ENCODE measurements around the gene CFAP126. TPM values are rescaled to one million over a fixed set of nuclear protein-coding genes. Genes with fewer than 3 reads are reported as not detected.

Gene CFAP126
- total and polyA plus RNA-seq, 2 of the 13 experiments (the other 11 are each of a cell fraction or from before 2014, with no cell fraction given): not detected

- TF ChIP-seq HINFP (CRISPR knock-in tag; IDR thresholded peaks at IDR 0.05; ENCODE audit: low read depth) (no peak), XRCC5 (optimal IDR thresholded peaks at IDR 0.05; ENCODE audit: low read length) (no peak), ZNF407 (CRISPR knock-in tag; IDR thresholded peaks at IDR 0.05; ENCODE audit: not compliant biosample characterization) (peak; percentile 11), ZNF543 (CRISPR knock-in tag; IDR thresholded peaks at IDR 0.05) (no peak), DRAP1 (CRISPR knock-in tag; IDR thresholded peaks at IDR 0.05) (no peak), IRX3 (CRISPR knock-in tag; IDR thresholded peaks at IDR 0.05; ENCODE audit: borderline replicate concordance, low read depth) (0 out of 2 replicates have a peak, but pooled peaks have one; percentile 14), ATF4 (CRISPR knock-in tag; IDR thresholded peaks at IDR 0.05) (no peak), ZNF20 (CRISPR knock-in tag; IDR thresholded peaks at IDR 0.05) (no peak), SIN3A (IDR thresholded peaks at IDR 0.05; ENCODE audit: borderline replicate concordance, low read depth, low read length) (0 out of 2 replicates have a peak, but pooled peaks have one; percentile 50), NFKB2 (CRISPR knock-in tag; IDR thresholded peaks at IDR 0.05; ENCODE audit: borderline replicate concordance) (peak; percentile 18; the same call in 1 of the 2 replicates), ATRX (CRISPR knock-in tag; IDR thresholded peaks at IDR 0.05; ENCODE audit: borderline replicate concordance) (no peak), MXI1 (IDR thresholded peaks at IDR 0.05; ENCODE audit: borderline replicate concordance, low read depth, low read length) (peak; percentile 1; the same call in 1 of the 3 replicates), SP2 (CRISPR knock-in tag; IDR thresholded peaks at IDR 0.05) (no peak), ZBTB20 (CRISPR knock-in tag; IDR thresholded peaks at IDR 0.05; ENCODE audit: borderline replicate concordance, low read depth) (no peak), ZNF431 (CRISPR knock-in tag; IDR thresholded peaks at IDR 0.05; ENCODE audit: borderline replicate concordance, low read depth) (0 out of 2 replicates have a peak, but pooled peaks have one; percentile 24), ZNF256 (CRISPR knock-in tag; conservative IDR thresholded peaks at IDR 0.05) (no peak), RARA (CRISPR knock-in tag; IDR thresholded peaks at IDR 0.05) (0 out of 2 replicates have a peak, but pooled peaks have one; percentile 9)
Measured at GRCh38 chr1:161398900-161399256, 31.2 kb upstream of the CFAP126 start (continued).

All from HepG2 (cell line).